GM08714 (cell line): ENCODE data around the gene DGCR8.

ENCODE experiments used
- H3K4me3 ChIP-seq: fragments of 200-500 bp; sonication (Bioruptor generic); 2 replicates; pipeline ENCODE4 v1.5.1; 2014; ENCODE audit warnings: mild to moderate bottlenecking, low read length, inconsistent platforms
- ZNF274 ChIP-seq: IDR thresholded peaks from 2 replicates; pipeline ENCODE4 v1.6.1; 2012; ENCODE audit warnings: mild to moderate bottlenecking, low read depth, low read length

Gene DGCR8

DNA sequence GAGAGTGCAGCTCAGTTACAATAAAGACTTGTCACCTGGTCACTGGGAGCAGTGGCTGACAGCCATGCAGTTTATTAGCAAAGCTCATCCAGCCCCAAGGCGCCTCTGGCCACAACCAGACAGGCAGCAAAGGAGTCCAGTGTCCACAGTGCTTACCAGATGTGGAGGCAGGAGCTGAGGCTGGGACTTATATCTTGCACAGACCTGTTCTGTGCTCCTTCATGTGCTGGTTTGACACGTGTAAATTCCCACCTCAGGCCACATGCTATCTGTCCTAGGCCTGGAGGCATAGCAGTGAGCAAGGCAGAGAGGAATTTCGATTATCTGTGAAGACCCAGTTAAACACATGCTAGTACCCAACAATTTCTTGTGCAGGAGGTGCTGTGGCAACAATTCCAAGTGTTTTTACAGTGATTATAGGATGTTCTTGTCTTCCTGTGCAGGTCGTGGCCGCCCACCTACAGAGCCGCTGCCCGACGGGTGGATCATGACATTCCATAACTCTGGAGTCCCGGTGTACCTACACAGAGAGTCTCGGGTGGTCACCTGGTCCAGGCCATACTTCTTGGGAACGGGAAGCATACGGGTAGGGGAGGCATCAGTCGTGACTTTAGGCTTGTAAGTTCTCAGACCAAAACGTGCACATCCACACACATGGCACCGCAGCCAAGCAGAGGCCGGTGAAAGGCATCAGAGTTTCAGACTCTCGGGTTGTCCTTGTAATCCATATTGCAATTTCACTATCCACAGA is 9.4 kb downstream of the DGCR8 start:
- no peak for TF ChIP-seq ZNF274
- no peak overlapping the region for H3K4me3 ChIP-seq

DNA sequence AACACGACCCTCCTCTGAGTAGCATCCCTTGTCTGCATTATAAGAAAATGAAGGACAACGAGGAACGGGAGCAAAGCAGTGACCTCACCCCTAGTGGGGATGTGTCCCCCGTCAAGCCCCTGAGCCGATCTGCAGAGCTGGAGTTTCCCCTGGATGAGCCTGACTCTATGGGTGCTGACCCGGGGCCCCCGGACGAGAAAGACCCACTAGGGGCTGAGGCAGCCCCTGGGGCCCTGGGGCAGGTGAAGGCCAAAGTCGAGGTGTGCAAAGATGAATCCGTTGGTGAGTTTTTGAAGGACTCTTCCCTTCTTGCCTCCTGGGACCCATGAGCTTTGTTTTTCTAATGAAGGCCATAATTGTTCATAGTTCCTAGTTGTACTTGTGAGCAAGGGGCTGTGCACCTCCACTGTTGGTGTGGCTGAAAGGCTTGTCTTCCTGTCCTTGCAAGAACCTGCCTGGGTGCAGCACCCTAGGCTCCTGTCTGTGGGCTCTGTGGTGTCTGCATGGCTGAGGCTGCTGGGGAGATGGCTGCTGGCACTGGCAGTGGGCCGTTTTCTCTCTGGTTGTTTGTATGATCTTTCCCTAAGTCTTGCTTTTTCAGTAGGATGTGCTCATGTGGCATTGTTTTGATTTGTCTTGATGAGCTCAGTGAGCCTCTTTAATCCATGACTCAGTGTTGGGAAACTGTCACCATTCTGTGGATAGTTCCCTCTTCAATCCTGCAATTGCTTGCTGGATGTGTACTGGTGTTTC is 10.1 kb downstream of the DGCR8 start:
- no peak overlapping the region for H3K4me3 ChIP-seq
- TF ChIP-seq ZNF274, result no peak

DNA sequence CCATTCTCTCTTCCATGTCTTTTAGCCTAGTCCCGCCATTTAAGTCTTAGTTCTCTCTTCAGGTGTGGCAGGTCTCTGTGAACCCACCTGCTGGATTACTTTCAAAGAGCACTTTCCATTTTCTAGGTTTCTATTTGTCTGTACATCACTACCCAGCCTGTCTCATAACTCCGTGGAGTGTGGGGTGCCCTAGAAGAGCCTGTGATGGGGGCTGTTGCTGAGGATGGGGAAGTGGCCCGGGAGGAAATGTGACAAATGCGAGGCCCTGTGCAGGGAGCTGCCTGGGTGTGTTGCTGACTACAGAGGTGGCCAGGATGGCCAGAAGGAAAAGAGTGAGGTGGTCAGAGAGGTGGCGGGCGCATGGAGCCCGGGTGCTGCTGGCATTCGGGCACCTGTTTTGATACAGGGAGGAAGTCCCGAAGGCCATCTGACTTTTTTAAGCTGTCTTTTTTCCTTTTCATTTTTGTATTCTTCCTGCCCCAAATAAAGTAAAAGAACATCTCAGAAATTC is 10.7 kb downstream of the DGCR8 start:
- no peak for TF ChIP-seq ZNF274
- no peak overlapping the region for H3K4me3 ChIP-seq

DNA sequence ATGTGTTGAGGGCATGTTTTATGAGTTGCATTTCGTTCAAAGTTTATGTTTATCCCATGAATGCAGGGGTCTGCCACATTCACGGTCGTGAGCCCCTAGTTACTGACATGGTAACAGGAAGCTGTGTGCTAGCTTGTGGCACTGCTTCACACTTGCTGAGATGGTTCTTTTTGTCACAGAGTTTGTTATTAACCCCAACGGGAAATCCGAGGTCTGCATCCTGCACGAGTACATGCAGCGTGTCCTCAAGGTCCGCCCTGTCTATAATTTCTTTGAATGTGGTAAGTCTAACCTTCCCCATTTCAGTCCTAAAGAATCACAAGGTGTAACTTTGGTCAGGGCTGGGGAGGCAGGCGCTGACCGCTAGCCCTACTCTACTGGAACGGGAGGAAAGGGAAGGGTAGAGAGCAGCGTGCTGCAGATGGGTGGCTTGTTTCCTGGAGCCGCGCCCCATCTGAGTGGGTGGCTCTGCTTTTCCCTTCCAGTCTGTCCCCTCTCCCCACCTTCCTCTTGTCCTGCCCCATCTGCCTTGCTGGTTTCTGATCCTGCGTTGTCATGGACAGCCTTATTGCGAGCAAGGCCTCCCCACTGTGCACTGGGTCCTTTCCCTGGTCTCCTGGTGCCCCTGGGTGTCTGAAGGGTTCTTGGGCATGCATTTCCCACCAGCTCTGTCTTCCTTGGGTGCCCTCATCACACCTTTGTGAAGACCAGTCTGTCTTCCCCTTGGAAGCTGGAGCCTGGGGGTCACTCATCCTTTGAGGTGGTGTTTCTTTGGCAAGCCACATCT is 11.8 kb downstream of the DGCR8 start:
- H3K4me3 ChIP-seq, result no peak overlapping the region
- no peak for TF ChIP-seq ZNF274

DNA sequence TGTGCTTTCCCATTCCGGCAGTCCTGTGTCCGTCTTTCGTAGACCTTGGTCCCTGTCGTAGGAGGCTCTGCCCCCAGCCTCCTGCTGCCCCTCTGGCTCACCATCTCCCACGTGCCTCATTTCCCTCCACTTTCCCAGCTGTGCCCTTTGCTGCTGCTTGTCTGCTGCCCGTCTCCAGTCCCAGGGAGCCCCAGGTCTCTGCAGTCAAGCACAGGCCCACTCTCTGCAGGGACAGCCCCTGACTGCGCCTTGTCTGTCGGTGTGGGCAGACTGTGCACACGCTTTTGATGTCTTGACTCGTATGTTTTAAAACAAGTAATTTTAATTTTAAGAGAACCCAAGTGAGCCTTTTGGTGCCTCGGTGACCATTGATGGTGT is 12.4 kb downstream of the DGCR8 start:
- no peak overlapping the region for H3K4me3 ChIP-seq
- TF ChIP-seq ZNF274, result no peak

DNA sequence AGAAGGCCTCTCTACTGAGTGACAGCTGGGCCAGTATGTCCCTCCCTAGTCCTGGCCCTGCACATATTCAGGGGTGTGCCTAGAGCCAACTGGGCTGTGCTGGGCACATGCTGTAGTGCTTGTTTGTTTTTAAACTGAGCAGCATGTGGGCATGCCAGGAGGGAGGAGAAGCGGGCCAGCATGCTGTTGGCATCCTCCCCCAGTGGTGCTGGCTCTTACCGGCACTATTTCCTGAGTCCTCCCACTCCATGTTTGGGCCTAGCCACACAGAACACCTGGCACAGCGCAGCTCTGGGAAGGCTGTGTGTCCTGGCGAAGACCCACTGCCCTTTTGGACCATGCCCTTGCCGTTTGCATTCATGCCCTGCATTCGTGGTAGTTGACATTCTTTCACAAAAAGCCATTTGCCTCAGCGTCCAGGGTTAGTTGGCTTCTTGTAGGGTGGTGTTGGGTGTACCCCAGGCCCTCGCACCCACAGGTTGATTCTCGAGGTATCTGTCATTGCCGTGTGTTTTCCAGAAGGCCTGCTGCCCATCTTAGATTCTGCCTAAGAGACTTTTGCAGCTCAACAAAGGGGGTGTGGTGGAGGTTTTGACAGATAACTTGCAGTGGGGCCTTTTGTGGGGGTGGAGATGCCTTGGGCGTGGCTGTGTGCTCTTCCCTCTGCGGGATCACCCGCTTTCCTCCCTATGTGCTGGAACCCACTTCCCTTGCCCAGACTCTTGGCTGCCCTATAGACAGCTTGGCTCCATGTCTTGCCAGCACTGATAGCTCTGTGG is 13.6 kb downstream of the DGCR8 start:
- H3K4me3 ChIP-seq, result no peak overlapping the region
- TF ChIP-seq ZNF274, result no peak

DNA sequence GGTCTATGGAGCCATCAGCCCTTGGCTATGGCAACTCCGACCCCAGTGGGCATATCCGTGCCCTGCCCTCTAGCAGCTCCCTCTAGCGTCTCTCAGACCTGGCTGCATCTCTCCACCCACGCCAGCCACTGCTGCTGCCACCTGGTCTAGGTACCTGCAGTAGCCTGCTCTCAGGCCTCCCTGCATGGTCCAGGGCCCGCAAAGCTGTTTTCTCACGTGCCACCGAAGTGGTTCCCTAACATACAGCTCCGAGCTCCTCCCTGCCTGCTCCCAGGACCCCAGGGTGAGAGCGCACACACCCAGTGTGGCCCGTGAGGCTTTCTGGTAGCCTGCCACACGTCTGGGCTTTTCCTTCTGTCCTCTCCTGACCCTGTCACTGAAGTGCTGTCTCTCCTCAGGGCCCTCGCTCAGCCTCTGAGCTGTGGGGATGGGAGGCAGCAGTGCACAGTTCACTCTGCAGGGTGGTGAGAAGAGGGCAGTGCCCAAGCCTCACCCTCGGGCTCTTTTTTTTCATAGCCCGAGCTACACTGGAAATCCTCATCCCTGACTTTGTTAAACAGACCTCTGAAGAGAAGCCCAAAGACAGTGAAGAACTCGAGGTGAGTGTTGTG is 14.3 kb downstream of the DGCR8 start:
- TF ChIP-seq ZNF274, result no peak
- no peak overlapping the region for H3K4me3 ChIP-seq

DNA sequence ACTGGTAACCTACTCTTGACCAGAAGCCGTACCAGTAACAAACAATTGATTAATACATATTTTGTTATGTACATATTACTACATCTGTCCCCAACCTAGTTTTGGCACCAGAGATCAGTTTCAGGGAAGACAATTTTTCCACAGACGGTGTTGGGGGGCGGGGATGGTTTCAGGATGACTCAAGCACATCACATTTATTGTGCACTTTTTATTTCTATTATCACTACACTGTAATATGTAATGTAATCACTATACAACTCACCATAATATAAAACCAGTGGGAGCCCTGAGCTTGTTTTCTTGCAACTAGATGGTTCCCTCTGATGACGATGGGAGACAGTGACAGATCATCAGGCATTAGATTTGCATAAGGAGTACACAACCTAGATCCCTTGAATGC is 15.5 kb downstream of the DGCR8 start:
- TF ChIP-seq ZNF274, result no peak
- no peak overlapping the region for H3K4me3 ChIP-seq

DNA sequence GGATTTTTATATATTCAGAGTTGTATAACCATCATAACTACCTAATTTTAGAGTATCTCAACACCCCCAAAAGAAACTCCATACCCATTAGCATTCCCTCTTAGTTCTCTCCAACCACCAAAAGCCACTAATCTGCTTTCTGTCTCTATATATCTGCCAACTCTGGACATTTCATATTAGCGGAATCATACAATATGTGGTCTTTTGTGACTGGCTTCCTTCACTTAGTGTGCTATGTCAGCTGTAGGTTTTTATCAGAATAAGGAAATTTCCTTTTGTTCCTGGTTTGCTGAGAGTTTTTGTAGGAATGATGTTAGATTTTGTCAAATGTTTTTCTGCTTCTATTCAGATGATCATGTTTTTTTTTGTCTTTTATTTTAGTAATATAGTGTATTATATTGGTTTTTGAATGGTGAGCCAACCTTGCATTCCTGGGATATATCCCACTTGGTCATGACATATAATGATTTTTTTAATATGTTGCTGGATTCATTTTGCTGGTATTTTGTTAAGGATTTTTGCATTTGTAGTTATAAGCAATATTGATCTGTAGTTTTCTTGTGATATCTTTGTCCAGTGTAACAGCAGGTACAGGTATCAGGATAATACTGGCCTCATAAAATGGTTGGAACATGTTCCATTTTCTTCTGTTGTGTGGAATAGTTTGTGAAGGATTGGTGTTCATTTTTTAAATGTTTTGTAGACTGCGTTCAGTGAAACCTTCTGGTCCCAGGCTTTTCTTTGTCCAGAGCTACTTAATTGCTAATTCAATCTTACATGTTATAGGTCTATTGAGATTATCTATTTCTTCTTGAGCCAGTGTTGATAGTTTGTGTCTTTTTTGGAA is 16.8 kb downstream of the DGCR8 start:
- TF ChIP-seq ZNF274, result no peak
- H3K4me3 ChIP-seq, result no peak overlapping the region

DNA sequence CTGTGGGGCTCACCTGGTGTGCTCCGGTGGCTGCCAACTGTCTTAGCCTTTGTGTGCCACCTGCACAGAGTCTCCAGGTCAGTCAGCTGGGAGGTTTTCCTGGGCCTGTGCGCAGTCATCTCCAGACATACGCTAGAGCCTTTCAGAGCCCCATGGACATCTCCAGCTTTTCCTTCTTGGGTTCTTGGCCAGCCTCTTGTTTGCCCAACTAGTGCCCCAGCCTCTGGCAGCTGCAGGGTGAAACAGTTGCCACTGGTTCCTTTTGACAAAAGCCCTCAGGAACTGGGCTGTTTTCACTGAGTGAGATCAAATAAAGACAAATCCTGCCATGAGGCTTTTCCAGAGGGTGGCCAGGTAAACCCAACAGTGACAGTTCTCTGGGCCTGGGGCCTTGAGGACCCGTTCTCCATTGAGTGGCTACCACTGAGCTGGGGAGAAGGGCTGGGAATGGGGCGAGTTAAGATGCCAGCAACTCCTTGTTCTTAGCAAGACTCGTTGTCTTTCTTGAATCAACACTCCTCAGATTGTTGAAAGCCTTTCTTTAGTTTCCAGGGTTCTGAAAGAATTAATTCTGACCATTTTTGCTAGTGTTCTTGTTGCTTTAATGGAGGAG is 19.2 kb downstream of the DGCR8 start:
- TF ChIP-seq ZNF274, result no peak
- H3K4me3 ChIP-seq, result no peak overlapping the region

DNA sequence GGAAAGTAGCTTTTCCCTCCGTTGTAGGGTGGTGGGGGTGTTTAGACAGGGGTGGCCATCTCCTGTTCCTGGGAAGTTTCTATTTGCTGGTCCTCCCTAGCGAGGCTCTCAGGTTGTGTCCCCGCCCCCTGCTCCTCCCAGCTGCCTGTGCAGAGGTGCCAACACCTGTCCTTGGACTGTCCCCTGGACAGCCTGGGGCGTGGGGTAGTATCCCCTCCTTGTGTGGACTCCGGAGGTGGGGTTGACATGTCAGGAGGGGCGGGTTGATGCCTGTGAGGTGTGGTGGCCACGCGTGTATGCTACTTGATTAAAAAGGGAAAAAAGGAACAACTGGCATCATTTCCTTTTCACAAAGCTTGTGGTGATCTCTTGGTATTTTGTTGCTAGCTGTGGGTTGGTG is 21.6 kb downstream of the DGCR8 start:
- TF ChIP-seq ZNF274, result no peak
- no peak overlapping the region for H3K4me3 ChIP-seq

DNA sequence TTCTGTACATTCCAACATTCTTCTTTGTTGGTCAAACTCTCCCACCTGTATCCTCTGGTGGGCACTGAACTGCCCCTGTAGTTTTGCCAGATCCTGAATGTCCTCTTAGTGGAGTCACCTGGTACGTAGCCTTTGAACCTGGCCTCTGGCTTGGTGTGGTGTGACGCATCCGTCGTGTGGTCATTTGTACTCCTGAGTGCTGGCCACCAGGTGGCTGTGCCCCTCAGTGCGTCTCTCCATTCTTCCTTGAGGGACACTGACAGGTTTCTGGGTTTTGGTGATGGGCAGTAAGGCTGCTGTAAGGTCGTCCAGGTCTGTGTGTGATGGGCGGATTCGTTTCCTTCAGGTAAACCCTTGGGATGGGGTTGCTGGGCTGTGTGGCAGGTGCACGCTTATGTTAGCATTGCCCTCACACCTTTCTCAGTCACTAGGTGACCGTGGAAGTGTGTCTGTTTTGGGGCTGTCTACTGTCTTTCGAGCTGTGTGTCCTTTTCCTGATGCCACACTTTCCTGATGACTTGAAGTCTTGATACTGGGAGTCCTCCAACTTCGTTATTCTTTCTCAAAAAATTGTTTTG is 22.3 kb downstream of the DGCR8 start:
- TF ChIP-seq ZNF274, result no peak
- no peak overlapping the region for H3K4me3 ChIP-seq
